ENCODE measurements around the gene LDHAL6B. TPM values are rescaled to one million over a fixed set of nuclear protein-coding genes. Genes with fewer than 3 reads are reported as not detected.
"Not testable (repeated sequence)": the region's sequence is repeated elsewhere in the genome, so short reads cannot be mapped to it uniquely, and the experiment has no call there.

The LDHAL6B gene
- total RNA-seq (not detected), polyA plus RNA-seq (not detected)

- H3K36me3 ChIP-seq (ENCODE audit: insufficient read depth): peaks cover 2% of the 10 kb centered on the region
- WGBS: 94% methylated on average over 30 of the region's 30 CpGs
- no peak within 1 kb of the TSS for H3K4me3 ChIP-seq (ENCODE audit: low read depth, low read length)
- DNase-seq (ENCODE audit: extremely low spot score): no peak
- no peak within 1 kb of the TSS for H3K27ac ChIP-seq (ENCODE audit: low read depth)
- no peaks in the 10 kb centered on the region for H3K4me1 ChIP-seq (ENCODE audit: insufficient read depth)
These were observed at the start of gene LDHAL6B for GRCh38 chr15:59206623-59207183. Gene LDHAL6B (plus strand): TSS chr15:59206843. CDS start chr15:59206941, 98 bp downstream.

GRCh38 chr15:59157396-59157795 is 49.2 kb upstream of the LDHAL6B start:
- H3K36me3 ChIP-seq (ENCODE audit: insufficient read depth): peaks cover 2% of the 10 kb centered on the region
- DNase-seq (ENCODE audit: extremely low spot score): no peak
- no peak overlapping the region for H3K4me3 ChIP-seq (ENCODE audit: low read depth, low read length)
- 99% methylated on average over 5 of the region's 5 CpGs for WGBS
- no peaks in the 10 kb centered on the region for H3K4me1 ChIP-seq (ENCODE audit: insufficient read depth)
- H3K27ac ChIP-seq (ENCODE audit: low read depth): no peak overlapping the region

- Histone ChIP-seq H3K4me1 (ENCODE audit: insufficient read depth) (no peaks in the 10 kb centered on the region), H3K27ac (ENCODE audit: low read depth) (no peak overlapping the region), H3K36me3 (ENCODE audit: insufficient read depth) (peaks cover 2% of the 10 kb centered on the region), H3K4me3 (ENCODE audit: low read depth, low read length) (no peak overlapping the region)
- no peak for DNase-seq (ENCODE audit: extremely low spot score)
- 81% methylated on average over 9 of the region's 9 CpGs for WGBS
These were observed 48.6 kb upstream of the LDHAL6B start for GRCh38 chr15:59157840-59158700.

- Histone ChIP-seq H3K27ac (ENCODE audit: low read depth) (no peak overlapping the region), H3K36me3 (ENCODE audit: insufficient read depth) (peaks cover 2% of the 10 kb centered on the region), H3K4me1 (ENCODE audit: insufficient read depth) (no peaks in the 10 kb centered on the region), H3K4me3 (ENCODE audit: low read depth, low read length) (no peak overlapping the region)
- 88% methylated on average over 7 of the region's 7 CpGs for WGBS
- no peak for DNase-seq (ENCODE audit: extremely low spot score)
These were observed 48.0 kb upstream of the LDHAL6B start for GRCh38 chr15:59158701-59159034.

- no peak overlapping the region for H3K4me3 ChIP-seq (ENCODE audit: low read depth, low read length)
- H3K27ac ChIP-seq (ENCODE audit: low read depth): no peak overlapping the region
- peaks cover 2% of the 10 kb centered on the region for H3K36me3 ChIP-seq (ENCODE audit: insufficient read depth)
- DNase-seq (ENCODE audit: extremely low spot score): no peak
- WGBS: 84% methylated on average over 9 of the region's 9 CpGs
- no peaks in the 10 kb centered on the region for H3K4me1 ChIP-seq (ENCODE audit: insufficient read depth)
These were observed 47.4 kb upstream of the LDHAL6B start for GRCh38 chr15:59159210-59159609.

GRCh38 chr15:59160880-59161593 is 45.6 kb upstream of the LDHAL6B start:
- H3K4me1 ChIP-seq (ENCODE audit: insufficient read depth): no peaks in the 10 kb centered on the region
- no peak overlapping the region for H3K4me3 ChIP-seq (ENCODE audit: low read depth, low read length)
- 81% methylated on average over 23 of the region's 23 CpGs for WGBS
- no peak for DNase-seq (ENCODE audit: extremely low spot score)
- H3K36me3 ChIP-seq (ENCODE audit: insufficient read depth): peaks cover 2% of the 10 kb centered on the region
- H3K27ac ChIP-seq (ENCODE audit: low read depth): no peak overlapping the region

GRCh38 chr15:59162080-59162479 is 44.6 kb upstream of the LDHAL6B start:
- H3K36me3 ChIP-seq (ENCODE audit: insufficient read depth); H3K27ac ChIP-seq (ENCODE audit: low read depth); H3K4me3 ChIP-seq (ENCODE audit: low read depth, low read length); DNase-seq (ENCODE audit: extremely low spot score); H3K4me1 ChIP-seq (ENCODE audit: insufficient read depth): not testable (repeated sequence)
- WGBS: 96% methylated on average over 8 of the region's 8 CpGs

GRCh38 chr15:59165726-59166125 is 40.9 kb upstream of the LDHAL6B start:
- H3K4me1 ChIP-seq (ENCODE audit: insufficient read depth): no peaks in the 10 kb centered on the region
- WGBS: 88% methylated on average over 3 of the region's 3 CpGs
- H3K4me3 ChIP-seq (ENCODE audit: low read depth, low read length): no peak overlapping the region
- H3K36me3 ChIP-seq (ENCODE audit: insufficient read depth): peaks cover 1% of the 10 kb centered on the region
- H3K27ac ChIP-seq (ENCODE audit: low read depth): no peak overlapping the region
- DNase-seq (ENCODE audit: extremely low spot score): no peak

GRCh38 chr15:59166166-59166565 is 40.5 kb upstream of the LDHAL6B start:
- H3K36me3 ChIP-seq (ENCODE audit: insufficient read depth): no peaks in the 10 kb centered on the region
- no peak overlapping the region for H3K27ac ChIP-seq (ENCODE audit: low read depth)
- H3K4me1 ChIP-seq (ENCODE audit: insufficient read depth): no peaks in the 10 kb centered on the region
- no peak overlapping the region for H3K4me3 ChIP-seq (ENCODE audit: low read depth, low read length)
- no peak for DNase-seq (ENCODE audit: extremely low spot score)
- 62% methylated on average over 4 of the region's 4 CpGs for WGBS

GRCh38 chr15:59166601-59167265 is 39.9 kb upstream of the LDHAL6B start:
- Histone ChIP-seq H3K27ac (ENCODE audit: low read depth) (no peak overlapping the region), H3K4me1 (ENCODE audit: insufficient read depth) (no peaks in the 10 kb centered on the region), H3K4me3 (ENCODE audit: low read depth, low read length) (no peak overlapping the region), H3K36me3 (ENCODE audit: insufficient read depth) (no peaks in the 10 kb centered on the region)
- no peak for DNase-seq (ENCODE audit: extremely low spot score)
- 80% methylated on average over 11 of the region's 11 CpGs for WGBS

GRCh38 chr15:59168536-59168935 is 38.1 kb upstream of the LDHAL6B start:
- H3K27ac ChIP-seq (ENCODE audit: low read depth): no peak overlapping the region
- no peak overlapping the region for H3K4me3 ChIP-seq (ENCODE audit: low read depth, low read length)
- 87% methylated on average over 7 of the region's 7 CpGs for WGBS
- no peaks in the 10 kb centered on the region for H3K4me1 ChIP-seq (ENCODE audit: insufficient read depth)
- H3K36me3 ChIP-seq (ENCODE audit: insufficient read depth): no peaks in the 10 kb centered on the region
- DNase-seq (ENCODE audit: extremely low spot score): no peak

GRCh38 chr15:59169251-59169708 is 37.4 kb upstream of the LDHAL6B start:
- H3K27ac ChIP-seq (ENCODE audit: low read depth): peak overlapping the region; percentile 72
- no peaks in the 10 kb centered on the region for H3K4me1 ChIP-seq (ENCODE audit: insufficient read depth)
- H3K4me3 ChIP-seq (ENCODE audit: low read depth, low read length): no peak overlapping the region
- DNase-seq (ENCODE audit: extremely low spot score): no peak
- 74% methylated on average over 3 of the region's 3 CpGs for WGBS
- no peaks in the 10 kb centered on the region for H3K36me3 ChIP-seq (ENCODE audit: insufficient read depth)

- no peaks in the 10 kb centered on the region for H3K36me3 ChIP-seq (ENCODE audit: insufficient read depth)
- H3K4me3 ChIP-seq (ENCODE audit: low read depth, low read length): no peak overlapping the region
- H3K27ac ChIP-seq (ENCODE audit: low read depth): peak overlapping the region; percentile 0
- H3K4me1 ChIP-seq (ENCODE audit: insufficient read depth): no peaks in the 10 kb centered on the region
- WGBS: 68% methylated on average over 12 of the region's 12 CpGs
- no peak for DNase-seq (ENCODE audit: extremely low spot score)
These were observed 36.2 kb upstream of the LDHAL6B start for GRCh38 chr15:59170295-59171066.
